HFF-Myc (cell line): ENCODE results near the gene FKBP5.

Source experiments
- DNase-seq: peaks from one replicate; pipeline ENCODE4 v3.0.0-alpha.2; 2011; ENCODE audit warnings: low read depth; ENCODE audit errors: extremely low read depth
- H3K4me3 ChIP-seq: replicated peaks from 2 replicates; pipeline ENCODE4 v1.5.1; 2011; ENCODE audit warnings: low read depth, mild to moderate bottlenecking, control low read depth, low read length
- TF ChIP-seq, protein P1 (sequence below): IDR thresholded peaks from 2 replicates; pipeline ENCODE4 v1.5.1; 2012; ENCODE audit warnings: mild to moderate bottlenecking, low read depth, low read length, control low read depth; ENCODE audit errors: missing control alignments

Gene FKBP5

DNA sequence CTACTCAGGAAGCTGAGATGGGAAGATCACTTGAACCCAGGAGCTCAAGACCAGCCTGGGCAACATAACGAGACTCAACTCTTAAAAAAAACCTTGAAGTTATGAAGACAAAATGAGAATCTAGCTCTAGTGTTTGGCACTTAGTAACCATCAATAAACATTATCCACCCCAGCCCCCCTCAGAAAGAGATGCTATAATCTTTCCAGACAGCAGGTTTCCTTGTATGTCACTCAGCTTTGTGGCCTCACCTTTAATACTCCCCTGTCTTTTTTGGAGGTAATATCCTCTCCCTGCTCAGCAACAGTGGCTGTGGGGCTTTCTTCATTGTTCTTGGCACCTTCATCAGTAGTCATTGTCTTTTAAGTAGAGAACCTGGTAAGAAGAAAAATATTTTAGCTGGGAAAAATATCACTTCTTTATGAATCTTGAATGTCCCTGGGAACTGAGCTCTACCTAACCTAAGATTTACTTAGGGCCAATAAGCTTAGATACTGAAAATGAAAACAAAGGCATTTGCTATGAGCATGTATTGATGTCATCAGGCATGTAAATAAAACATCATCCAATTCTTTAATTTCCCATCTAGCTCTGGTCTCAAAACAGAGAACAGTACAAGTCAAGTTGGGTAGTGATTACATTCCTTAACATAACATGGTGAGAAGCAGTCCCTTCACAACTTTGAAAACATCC, 46.1 kb downstream of the FKBP5 start:
- TF ChIP-seq, protein P1, sequence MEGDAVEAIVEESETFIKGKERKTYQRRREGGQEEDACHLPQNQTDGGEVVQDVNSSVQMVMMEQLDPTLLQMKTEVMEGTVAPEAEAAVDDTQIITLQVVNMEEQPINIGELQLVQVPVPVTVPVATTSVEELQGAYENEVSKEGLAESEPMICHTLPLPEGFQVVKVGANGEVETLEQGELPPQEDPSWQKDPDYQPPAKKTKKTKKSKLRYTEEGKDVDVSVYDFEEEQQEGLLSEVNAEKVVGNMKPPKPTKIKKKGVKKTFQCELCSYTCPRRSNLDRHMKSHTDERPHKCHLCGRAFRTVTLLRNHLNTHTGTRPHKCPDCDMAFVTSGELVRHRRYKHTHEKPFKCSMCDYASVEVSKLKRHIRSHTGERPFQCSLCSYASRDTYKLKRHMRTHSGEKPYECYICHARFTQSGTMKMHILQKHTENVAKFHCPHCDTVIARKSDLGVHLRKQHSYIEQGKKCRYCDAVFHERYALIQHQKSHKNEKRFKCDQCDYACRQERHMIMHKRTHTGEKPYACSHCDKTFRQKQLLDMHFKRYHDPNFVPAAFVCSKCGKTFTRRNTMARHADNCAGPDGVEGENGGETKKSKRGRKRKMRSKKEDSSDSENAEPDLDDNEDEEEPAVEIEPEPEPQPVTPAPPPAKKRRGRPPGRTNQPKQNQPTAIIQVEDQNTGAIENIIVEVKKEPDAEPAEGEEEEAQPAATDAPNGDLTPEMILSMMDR, result no peak
- no peak overlapping the region for H3K4me3 ChIP-seq
- DNase-seq, result no peak

DNA sequence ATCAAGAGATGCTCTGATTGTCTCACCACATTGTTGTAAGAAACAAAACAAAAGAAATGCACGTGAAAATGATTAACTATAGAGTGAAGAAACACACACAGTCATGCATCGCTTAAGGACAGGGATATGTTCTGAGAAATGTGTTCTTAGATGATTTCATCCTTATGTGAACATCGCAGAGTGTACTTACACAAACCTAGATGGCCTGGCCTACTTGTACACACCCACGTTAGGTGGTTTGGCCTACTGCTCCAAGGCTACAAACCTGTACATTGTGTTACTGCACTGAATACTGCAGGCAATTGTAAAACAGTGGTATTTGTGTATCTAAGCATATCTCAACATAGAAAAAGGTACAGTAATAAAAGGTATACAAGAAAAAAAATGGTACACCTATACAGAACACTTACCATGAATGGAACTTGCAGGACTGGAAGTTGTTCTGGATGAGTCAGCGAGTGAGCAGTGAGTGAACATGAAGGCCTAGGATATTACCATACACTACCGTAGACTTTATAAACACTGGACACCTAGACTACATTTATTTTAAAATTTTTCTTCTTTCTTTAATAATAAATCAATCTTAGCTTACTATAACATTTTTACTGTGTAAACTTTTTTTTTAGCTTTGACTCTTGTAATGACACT, 48.6 kb downstream of the FKBP5 start:
- no peak for DNase-seq
- TF ChIP-seq, protein P1, result no peak
- H3K4me3 ChIP-seq, result no peak overlapping the region

DNA sequence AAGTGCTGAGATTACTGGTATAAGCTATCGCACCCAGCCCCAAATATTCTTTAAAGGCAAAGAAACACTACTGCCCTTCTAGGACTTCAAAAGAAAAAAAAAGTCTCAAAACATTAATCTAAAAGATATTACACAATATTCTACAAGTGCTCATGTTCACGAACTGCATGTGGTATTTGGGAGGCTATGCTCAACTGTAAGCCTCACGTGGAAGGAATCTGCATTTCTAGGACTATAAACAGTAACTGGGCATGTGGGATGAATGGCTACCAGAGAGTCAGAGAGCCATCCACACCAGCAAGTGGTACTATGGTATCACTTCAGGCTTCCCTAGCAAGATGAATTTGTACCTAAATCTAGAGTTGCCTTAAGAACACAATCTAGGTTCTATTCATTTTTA, 50.0 kb downstream of the FKBP5 start:
- H3K4me3 ChIP-seq, result no peak overlapping the region
- TF ChIP-seq, protein P1, result no peak
- no peak for DNase-seq

DNA sequence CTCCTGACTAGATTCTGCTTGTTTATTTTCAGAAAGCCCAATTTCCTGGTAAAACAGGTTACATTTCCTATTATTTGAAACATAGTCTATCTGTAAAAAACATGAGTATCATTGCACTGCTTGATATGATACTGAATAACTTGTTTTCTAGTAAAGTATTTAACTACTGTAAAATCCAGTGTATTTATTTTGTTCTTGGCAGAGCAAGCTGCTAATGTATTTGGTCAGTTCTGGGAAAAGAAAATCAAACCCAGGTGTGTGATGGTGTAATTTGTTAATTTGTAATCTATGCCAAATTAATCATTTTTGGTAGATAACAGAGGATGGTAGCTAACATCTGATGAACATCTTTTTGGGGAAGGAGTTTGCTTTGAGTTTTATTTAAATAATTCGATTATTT, 50.8 kb downstream of the FKBP5 start:
- no peak for DNase-seq
- H3K4me3 ChIP-seq, result no peak overlapping the region
- TF ChIP-seq, protein P1, result no peak

DNA sequence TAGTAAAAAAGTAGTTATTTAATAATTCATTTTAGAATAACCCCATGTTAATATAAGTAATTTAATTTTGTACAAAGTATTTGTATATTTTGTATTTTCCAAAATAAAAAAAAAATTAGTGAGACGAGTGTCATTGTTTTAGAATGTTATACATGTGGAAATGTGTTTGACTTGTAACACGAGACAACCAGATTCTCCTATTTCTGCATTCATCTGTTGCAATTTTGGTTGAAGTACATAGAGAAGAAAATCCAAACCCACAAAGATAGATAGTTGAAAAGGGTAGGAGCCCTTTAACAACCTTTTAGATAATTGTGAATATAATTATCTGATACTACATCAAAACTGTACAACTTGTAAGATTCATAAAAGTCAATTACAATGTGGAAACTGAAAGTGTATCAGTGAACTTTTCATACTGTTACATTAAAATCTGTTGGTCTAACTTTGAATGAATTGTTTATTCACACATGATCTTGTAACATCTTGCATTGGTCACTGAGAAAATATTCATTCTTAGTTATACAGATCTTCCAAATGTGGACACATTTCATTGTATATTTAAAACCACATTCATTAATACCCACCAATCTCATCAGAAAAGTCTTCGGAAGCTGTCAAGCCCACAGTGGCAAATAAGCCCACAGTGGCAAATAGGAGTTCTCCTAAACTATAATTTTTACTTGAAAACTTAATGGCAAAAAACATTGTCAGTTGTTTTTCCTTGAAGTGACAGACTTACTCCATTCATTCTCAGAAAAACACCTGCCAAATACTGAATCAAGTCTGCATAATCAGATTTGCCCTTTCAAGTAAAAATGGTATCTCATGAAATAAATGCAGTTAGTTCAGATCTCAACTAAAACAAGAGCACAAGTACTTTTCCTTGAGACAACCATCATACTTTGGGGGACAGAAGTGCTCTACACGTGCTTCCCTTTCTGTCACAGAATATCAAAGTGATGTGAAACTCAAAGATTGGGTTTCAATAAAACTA, 52.8 kb downstream of the FKBP5 start:
- H3K4me3 ChIP-seq, result no peak overlapping the region
- DNase-seq, result no peak
- TF ChIP-seq, protein P1, result no peak

DNA sequence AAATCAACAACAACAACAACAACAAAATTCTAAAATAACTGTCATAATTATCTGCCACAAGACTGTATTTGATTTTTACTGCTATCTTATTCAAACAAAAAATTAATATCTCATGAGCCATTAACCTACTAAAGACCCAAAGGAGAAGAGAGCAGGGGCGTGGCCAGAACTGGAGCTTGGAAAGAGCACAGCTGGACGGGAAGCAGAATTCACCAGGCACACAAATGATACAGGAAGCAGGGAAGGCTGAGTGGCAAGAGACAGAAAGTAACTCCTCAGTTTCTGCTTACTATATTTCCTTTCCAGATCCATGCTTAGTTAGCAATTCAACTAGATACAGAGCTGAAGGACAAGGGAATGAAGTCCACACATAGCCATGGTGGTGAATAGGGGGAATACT, 54.4 kb downstream of the FKBP5 start:
- no peak overlapping the region for H3K4me3 ChIP-seq
- DNase-seq, result no peak
- TF ChIP-seq, protein P1, result no peak
